ENCODE data around the gene FAM107B.
"Not testable (repeated sequence)": the region's sequence is repeated elsewhere in the genome, so short reads cannot be mapped to it uniquely, and the experiment has no call there.

FAM107B gene

DNA sequence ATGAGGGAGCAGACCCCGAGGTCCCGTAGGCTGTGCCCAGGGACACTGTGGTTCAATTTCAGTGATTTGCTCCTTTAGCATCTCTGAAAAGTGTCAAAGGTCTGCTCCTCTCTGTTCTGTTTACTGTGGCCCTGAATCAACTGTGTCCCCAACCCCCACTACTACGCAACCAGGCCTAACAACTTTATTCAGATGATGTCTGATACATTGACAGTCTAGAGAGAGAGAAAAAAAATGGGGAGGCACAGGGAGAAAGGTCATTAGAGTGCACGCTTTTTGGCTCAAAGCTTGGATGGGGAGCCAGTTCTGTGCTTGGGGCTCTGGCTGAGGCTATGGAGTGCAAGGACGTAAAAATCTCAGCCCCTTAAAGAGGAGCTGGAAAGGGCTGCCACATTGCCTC, 77.9 kb downstream of the FAM107B start:
- no peak for DNase-seq (ENCODE audit: low read depth in 1 of 2, low spot score in 1 of 2)

- DNase-seq (ENCODE audit: low read depth in 1 of 2, low spot score in 1 of 2), result no peak
Observed at GRCh38 chr10:14695847-14696480, 78.7 kb downstream of the FAM107B start.

DNA sequence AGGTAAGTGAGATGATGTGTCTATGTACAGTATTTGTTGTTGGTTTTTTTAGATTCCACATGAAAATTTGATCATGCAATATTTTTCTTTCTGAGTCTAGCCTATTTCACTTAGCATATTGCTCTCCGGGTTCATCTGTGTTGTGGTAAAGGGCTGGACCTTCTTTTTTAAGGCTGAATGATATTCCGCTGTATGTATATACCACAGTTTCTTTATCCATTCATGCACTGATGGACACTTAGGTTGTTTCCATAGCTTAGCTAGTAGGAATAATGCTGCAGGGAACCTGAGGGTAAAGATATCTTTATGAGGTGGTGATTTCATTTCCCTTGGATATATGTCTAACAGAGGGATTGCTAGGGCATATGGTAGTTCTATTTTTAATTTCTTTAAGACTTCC, 80.8 kb downstream of the FAM107B start:
- DNase-seq (ENCODE audit: low read depth in 1 of 2, low spot score in 1 of 2), result no peak

GRCh38 chr10:14692344-14693076, 82.2 kb downstream of the FAM107B start:
- no peak for DNase-seq (ENCODE audit: low read depth in 1 of 2, low spot score in 1 of 2)

DNA sequence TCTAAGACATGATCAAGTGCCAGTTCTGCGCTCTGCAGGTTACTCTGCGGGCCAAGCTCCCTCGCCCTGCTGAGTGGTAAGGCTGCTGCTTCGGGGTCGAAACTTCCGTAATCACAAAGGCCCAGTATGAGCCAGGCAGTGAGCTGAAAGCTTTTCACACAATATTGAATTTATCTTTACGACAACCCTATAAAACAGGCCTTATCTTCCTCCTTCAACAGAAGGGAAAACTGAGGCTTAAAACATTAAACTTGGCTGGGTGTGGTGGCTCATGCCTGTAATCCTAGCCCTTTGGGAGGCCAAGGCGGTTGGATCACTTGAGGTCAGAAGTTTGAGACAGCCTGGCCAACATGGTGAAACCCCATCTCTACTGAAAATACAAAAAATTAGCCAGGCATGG, 83.3 kb downstream of the FAM107B start:
- DNase-seq (ENCODE audit: low read depth in 1 of 2, low spot score in 1 of 2), result no peak

DNA sequence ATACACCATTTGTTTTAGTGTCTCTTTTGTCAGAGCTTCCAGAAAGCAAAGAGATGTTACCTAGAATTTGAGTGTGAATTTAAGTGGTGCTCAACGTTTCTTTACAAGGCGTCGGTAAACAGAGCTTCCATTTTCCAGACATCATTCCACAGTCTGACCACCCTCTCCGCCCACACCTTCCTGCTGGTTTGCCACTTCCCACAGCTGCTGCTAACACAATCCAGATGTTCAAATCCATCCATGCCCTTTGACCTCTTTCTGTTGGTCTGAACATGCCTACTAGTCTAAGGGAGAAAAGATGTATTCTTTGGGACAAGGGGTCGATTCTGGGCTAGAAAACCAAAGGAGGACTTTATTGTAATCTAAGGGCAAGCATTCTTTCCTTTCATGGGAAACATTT, 86.1 kb downstream of the FAM107B start:
- DNase-seq (ENCODE audit: low read depth in 1 of 2, low spot score in 1 of 2), result no peak

DNA sequence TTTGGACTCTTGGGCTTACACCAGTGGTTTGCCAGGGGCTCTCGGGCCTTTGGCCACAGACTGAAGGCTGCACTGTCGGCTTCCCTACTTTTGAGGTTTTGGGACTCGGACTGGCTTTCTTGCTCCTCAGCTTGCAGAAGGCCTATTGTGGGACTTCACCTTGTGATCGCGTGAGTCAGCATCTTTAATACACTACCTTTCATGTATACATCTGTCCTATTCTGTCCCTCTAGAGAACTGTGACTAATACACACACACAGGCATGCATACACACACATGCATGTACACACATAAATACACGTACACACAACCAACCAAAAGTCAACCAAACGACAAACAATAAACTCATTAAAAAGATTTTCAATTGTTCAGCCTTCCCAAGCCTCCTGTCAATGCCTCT, 86.5 kb downstream of the FAM107B start:
- DNase-seq (ENCODE audit: low read depth in 1 of 2, low spot score in 1 of 2), result not testable (repeated sequence)

GRCh38 chr10:14687340-14687739, 87.4 kb downstream of the FAM107B start:
- no peak for DNase-seq (ENCODE audit: low read depth in 1 of 2, low spot score in 1 of 2)

GRCh38 chr10:14686356-14686755, 88.3 kb downstream of the FAM107B start:
- no peak for DNase-seq (ENCODE audit: low read depth in 1 of 2, low spot score in 1 of 2)

- no peak for DNase-seq (ENCODE audit: low read depth in 1 of 2, low spot score in 1 of 2)
Observed at GRCh38 chr10:14684354-14684753, 90.3 kb downstream of the FAM107B start.

- no peak for DNase-seq (ENCODE audit: low read depth in 1 of 2, low spot score in 1 of 2)
Observed at GRCh38 chr10:14683256-14683655, 91.4 kb downstream of the FAM107B start.

DNA sequence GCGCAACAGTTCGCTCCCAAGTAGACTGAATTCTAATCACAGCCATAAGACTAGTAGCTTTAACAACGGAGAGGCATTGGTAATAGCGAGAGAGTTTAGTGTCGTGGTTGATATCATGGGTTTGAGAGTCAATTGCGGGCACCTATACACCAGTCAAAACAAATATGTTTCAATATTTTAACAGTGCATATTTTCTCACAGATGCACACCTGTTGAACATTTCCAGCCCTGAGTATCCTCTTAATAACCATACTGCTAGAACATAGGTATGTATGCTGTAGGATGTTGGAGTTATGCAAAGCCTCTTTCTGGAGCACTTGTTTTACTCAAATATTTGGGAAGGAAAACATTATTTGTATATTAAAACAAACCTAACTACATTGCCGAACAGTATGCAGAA, 92.9 kb downstream of the FAM107B start:
- DNase-seq (ENCODE audit: low read depth in 1 of 2, low spot score in 1 of 2), result no peak

GRCh38 chr10:14681305-14681704, 93.4 kb downstream of the FAM107B start:
- no peak for DNase-seq (ENCODE audit: low read depth in 1 of 2, low spot score in 1 of 2)

- DNase-seq (ENCODE audit: low read depth in 1 of 2, low spot score in 1 of 2), result no peak
Observed at GRCh38 chr10:14678637-14679036, 96.1 kb downstream of the FAM107B start.

GRCh38 chr10:14676732-14677131, 98.0 kb downstream of the FAM107B start:
- no peak for DNase-seq (ENCODE audit: low read depth in 1 of 2, low spot score in 1 of 2)

GRCh38 chr10:14674376-14675050, 100.2 kb downstream of the FAM107B start:
- DNase-seq (ENCODE audit: low read depth in 1 of 2, low spot score in 1 of 2), result no peak

GRCh38 chr10:14673189-14673861, 101.4 kb downstream of the FAM107B start:
- no peak for DNase-seq (ENCODE audit: low read depth in 1 of 2, low spot score in 1 of 2)

- no peak for DNase-seq (ENCODE audit: low read depth in 1 of 2, low spot score in 1 of 2)
Observed at GRCh38 chr10:14671386-14671831, 103.3 kb downstream of the FAM107B start.

DNA sequence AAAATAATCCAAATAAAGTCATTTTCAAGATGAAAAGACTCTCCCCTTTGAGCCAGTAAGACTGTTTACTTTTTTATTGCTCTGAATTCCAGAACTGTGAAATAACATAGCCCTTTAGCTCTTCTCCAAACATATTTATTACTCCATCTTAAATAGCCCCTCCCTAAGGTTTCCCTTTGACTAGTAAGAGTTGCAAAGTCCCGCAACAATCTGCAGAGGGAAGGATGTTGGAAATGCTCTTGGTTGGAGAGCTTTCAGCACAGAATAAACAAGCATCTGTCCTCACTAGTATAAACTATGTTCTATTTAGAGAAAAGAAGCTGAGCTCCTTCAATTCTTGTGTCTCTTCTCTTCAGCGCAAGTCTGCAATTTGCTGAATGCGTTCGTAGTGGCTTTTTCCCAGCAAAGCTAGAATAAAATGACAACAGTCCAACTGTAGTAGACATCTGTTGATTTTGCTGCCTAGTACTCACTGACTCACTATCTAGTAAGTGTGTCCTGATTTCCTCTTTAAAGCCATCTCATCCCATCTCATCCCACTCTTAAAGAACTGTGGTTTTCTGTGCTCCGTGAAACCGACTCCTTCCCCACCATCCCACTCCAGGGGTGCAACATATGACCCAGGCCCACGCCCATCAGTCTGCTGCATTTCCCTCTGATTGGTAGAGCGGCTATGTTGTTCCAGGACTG, 104.0 kb downstream of the FAM107B start:
- DNase-seq (ENCODE audit: low read depth in 1 of 2, low spot score in 1 of 2), result no peak

DNA sequence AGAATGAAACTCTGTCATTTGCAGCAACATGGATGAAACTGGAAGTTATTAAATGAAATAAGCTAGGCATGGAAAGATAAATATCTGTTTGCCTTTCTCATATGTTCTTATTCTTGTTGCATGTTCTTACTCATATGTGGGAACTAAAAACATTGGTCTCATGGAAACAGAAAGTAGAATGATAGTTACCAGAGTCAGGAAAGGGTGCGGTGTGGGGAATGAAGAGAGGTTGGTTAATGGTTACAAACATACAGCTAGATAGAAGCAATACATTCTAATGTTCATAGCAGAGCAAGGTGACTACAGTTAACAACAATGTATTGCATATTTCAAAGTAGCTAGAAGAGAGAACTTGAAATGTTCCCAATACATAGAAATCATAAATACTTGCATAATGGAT, 105.1 kb downstream of the FAM107B start:
- DNase-seq (ENCODE audit: low read depth in 1 of 2, low spot score in 1 of 2), result no peak

DNA sequence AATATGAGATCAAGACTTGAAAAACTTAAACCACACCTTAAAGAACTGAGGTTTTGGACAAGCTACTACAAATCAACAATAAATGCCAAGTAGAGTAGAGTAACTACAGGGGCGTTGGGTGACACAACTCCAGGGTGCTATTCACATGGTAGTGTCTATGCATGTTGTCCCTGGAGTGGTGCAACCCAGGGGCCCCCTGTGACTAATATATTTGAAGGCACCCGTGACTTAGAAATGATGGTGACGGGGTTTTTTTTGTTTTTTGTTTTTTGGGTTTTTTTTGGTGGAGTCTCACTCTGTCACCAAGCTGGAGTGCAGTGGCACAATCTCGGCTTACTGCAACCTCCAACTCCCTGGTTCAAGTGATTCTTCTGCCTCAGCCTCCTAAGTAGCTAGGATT, 106.9 kb downstream of the FAM107B start:
- DNase-seq (ENCODE audit: low read depth in 1 of 2, low spot score in 1 of 2), result no peak

All from stimulated activated CD4-positive, alpha-beta T cell treated with anti-CD3 and anti-CD28 coated beads, Interleukin-15, amount 100 ng/mL, for 1 hour (primary cell).